HCT116 (cell line): ENCODE data around the gene KRTAP10-10. TPM values are rescaled to one million over a fixed set of nuclear protein-coding genes. Genes with fewer than 3 reads are reported as not detected.

ENCODE experiments used
- ATAC-seq: fragments of 200-7000 bp; cut with Tn5 transposase; 2 replicates; pipeline ENCODE4 v1.9.1; 2020; ENCODE audit warnings: mild to moderate bottlenecking, moderate library complexity
- BruUV-seq: library from RNA; stranded (reverse); fragments of 400-500 nt; replicated peaks from 2 replicates; lab custom pipeline; 2021; lab: Mats Ljungman, UMichigan
- CTCF ChIA-PET: fragments of 300-600 bp; sonication (Branson Sonifier 250); formaldehyde crosslinking; loops from one replicate; lab custom pipeline; 2021; ENCODE audit warnings: antibody characterized with exemption; lab: Charles Lee
- POLR2A ChIA-PET: fragments of 300-600, 350-600 bp; sonication (Branson Sonifier 250); formaldehyde crosslinking; loops from one replicate; lab custom pipeline; 2021; ENCODE audit warnings: antibody characterized with exemption; lab: Charles Lee
- RAD21 ChIA-PET, 2 experiments: fragments of 300-600 bp; sonication (Branson Sonifier 250); formaldehyde crosslinking; loops; one replicate each; lab custom pipeline; 2023; ENCODE audit warnings: low total read pairs in 2 of 2; ENCODE audit not compliant: uncharacterized antibody in 2 of 2, unreplicated experiment in 2 of 2, low non-redundant PET in 1 of 2; lab: Charles Lee
- DNase-seq: peaks from one replicate; pipeline ENCODE4 v3.0.0-alpha.2; 2010; ENCODE audit warnings: low read depth, low spot score
- H2AFZ ChIP-seq: fragments of 200-600 bp; shearing (Covaris generic), sonication (generic); 2 replicates; pipeline ENCODE4 v1.6.1; 2017; ENCODE audit warnings: low read depth, mixed run types, mixed read lengths, antibody characterized with exemption, low read length; ENCODE audit not compliant: poor library complexity, severe bottlenecking
- H3K27ac ChIP-seq: 2 replicates; pipeline ENCODE4 v1.5.1; 2012; ENCODE audit warnings: low read depth, low read length
- H3K27me3 ChIP-seq: fragments of 200-600 bp; sonication (generic); 2 replicates; pipeline ENCODE4 v1.6.1; 2016; ENCODE audit warnings: mixed run types, low read length, mixed read lengths; ENCODE audit not compliant: insufficient read depth
- H3K36me3 ChIP-seq, 2 experiments: fragments of 200-500 bp in 1 of 2; fragments of 200-600 bp in 1 of 2; sonication (Bioruptor generic) in 1 of 2; sonication (generic) in 1 of 2; 2 replicates each; pipeline versions ENCODE4 v1.5.1 to v1.6.1; 2014 to 2016; ENCODE audit warnings: low read length in 2 of 2, inconsistent platforms in 1 of 2, mixed read lengths in 1 of 2, mixed run types in 1 of 2; ENCODE audit not compliant: insufficient read depth in 2 of 2, control insufficient read depth in 1 of 2
- H3K4me1 ChIP-seq, 2 experiments: fragments of 200-600 bp in 1 of 2; sonication (generic) in 1 of 2; 2 replicates each; pipeline versions ENCODE4 v1.5.1 to v1.6.1; 2012 to 2017; ENCODE audit warnings: low read length in 2 of 2, inconsistent platforms in 1 of 2, mild to moderate bottlenecking in 1 of 2, mixed read lengths in 1 of 2, mixed run types in 1 of 2, moderate library complexity in 1 of 2; ENCODE audit not compliant: insufficient read depth in 2 of 2, control insufficient read depth in 1 of 2
- H3K4me2 ChIP-seq: fragments of 200-600 bp; sonication (generic); 2 replicates; pipeline ENCODE4 v1.6.1; 2017; ENCODE audit warnings: mixed run types, low read length, mixed read lengths
- H3K4me3 ChIP-seq, 2 experiments: fragments of 200-600 bp in 1 of 2; sonication (generic) in 1 of 2; replicated peaks in 1 of 2; 2 replicates each; pipeline ENCODE4 v1.5.1; 2011 to 2016; ENCODE audit warnings: low read length in 2 of 2, control low read depth in 1 of 2, low read depth in 1 of 2, mild to moderate bottlenecking in 1 of 2, mixed read lengths in 1 of 2, mixed run types in 1 of 2
- H3K79me2 ChIP-seq: fragments of 200-600 bp; sonication (generic); 2 replicates; pipeline ENCODE4 v1.6.1; 2017; ENCODE audit warnings: mild to moderate bottlenecking, mixed run types, low read length, moderate library complexity, mixed read lengths; ENCODE audit not compliant: insufficient read depth
- H3K9ac ChIP-seq: fragments of 200-600 bp; sonication (generic); 2 replicates; pipeline ENCODE4 v1.6.1; 2016; ENCODE audit warnings: low read length, mixed read lengths
- H3K9me2 ChIP-seq: fragments of 200-600 bp; sonication (generic), shearing (Covaris generic); 2 replicates; pipeline ENCODE4 v1.6.1; 2017; ENCODE audit warnings: mixed run types, mild to moderate bottlenecking, moderate library complexity; ENCODE audit not compliant: insufficient read depth
- H3K9me3 ChIP-seq, 2 experiments: fragments of 200-500 bp in 1 of 2; fragments of 200-600 bp in 1 of 2; sonication (Bioruptor generic) in 1 of 2; sonication (generic) in 1 of 2; 2 replicates each; pipeline ENCODE4 v1.6.1; 2014 to 2017; ENCODE audit warnings: low read length in 2 of 2, mixed read lengths in 2 of 2, inconsistent platforms in 1 of 2, low read depth in 1 of 2, mild to moderate bottlenecking in 1 of 2, mixed run types in 1 of 2, moderate library complexity in 1 of 2; ENCODE audit not compliant: control insufficient read depth in 1 of 2, insufficient read depth in 1 of 2
- H4K20me1 ChIP-seq: fragments of 200-600 bp; sonication (generic), shearing (Covaris generic); 2 replicates; pipeline ENCODE4 v1.6.1; 2017; ENCODE audit warnings: mixed run types, mild to moderate bottlenecking, moderate library complexity; ENCODE audit not compliant: insufficient read depth
- ATF3 ChIP-seq: IDR thresholded peaks from 2 replicates; pipeline ENCODE4 v1.6.1; 2012
- CBX3 ChIP-seq: IDR thresholded peaks from 2 replicates; pipeline ENCODE4 v1.6.1; 2012; ENCODE audit warnings: low read depth
- CEBPB ChIP-seq: IDR thresholded peaks from 2 replicates; pipeline ENCODE4 v1.6.1; 2012; ENCODE audit warnings: low read depth
- FOSL1 ChIP-seq: IDR thresholded peaks from 2 replicates; pipeline ENCODE4 v1.6.1; 2012; ENCODE audit warnings: low read depth
- POLR2A ChIP-seq: IDR thresholded peaks from 2 replicates; pipeline ENCODE4 v1.7.0; 2011; ENCODE audit warnings: borderline replicate concordance; ENCODE audit not compliant: insufficient read depth, insufficient read length; ENCODE audit errors: extremely low read depth
- POLR2AphosphoS5 ChIP-seq: IDR thresholded peaks from 2 replicates; pipeline ENCODE4 v1.6.1; 2011; ENCODE audit warnings: mild to moderate bottlenecking, low read depth, low read length, moderate library complexity
- SP1 ChIP-seq: IDR thresholded peaks from 2 replicates; pipeline ENCODE4 v1.6.1; 2012; ENCODE audit warnings: low read depth
- SRF ChIP-seq: IDR thresholded peaks from 2 replicates; pipeline ENCODE4 v1.6.1; 2012; ENCODE audit warnings: low read depth
- TCF7L2 ChIP-seq: IDR thresholded peaks from 2 replicates; pipeline ENCODE4 v1.7.0; 2011; ENCODE audit warnings: borderline replicate concordance, inconsistent platforms; ENCODE audit not compliant: insufficient read depth, insufficient read length; ENCODE audit errors: extremely low read depth
- ZFX ChIP-seq: fragments of 450-650 bp; IDR thresholded peaks from 2 replicates; pipeline ENCODE4 v1.6.1; 2017
- intact Hi-C: fragments of 100-400 bp; cut with micrococcal nuclease; formaldehyde crosslinking; loops from 2 replicates; pipeline ENCODE4 v1.10.0; 2022
- total RNA-seq: library from RNA; stranded (reverse); gene quantifications from one replicate; pipeline ENCODE4 v1.2.1, GENCODE V29; 2021; ENCODE audit not compliant: unreplicated experiment
- TF ChIP-seq, protein P1 (sequence below): IDR thresholded peaks from 2 replicates; pipeline ENCODE4 v1.6.1; 2012; ENCODE audit warnings: low read depth

KRTAP10-10 gene
- total RNA-seq, 1 experiment from 2014 or later: not detected

GRCh38 chr21:44649521-44650100, 12.5 kb downstream of the KRTAP10-10 start:
- ChIA-PET POLR2A (no interaction called here), RAD21 (no interaction called here), CTCF (no interaction called here)
- Histone ChIP-seq H3K36me3 (no peaks in the 10 kb centered on the region), H2AFZ (no peak overlapping the region), H4K20me1 (no peaks in the 10 kb centered on the region), H3K4me1 (no peaks in the 10 kb centered on the region), H3K9me3 (peaks cover 0 to 6% of the 10 kb centered on the region in 2 experiments; a peak in 1 of 4 replicates), H3K9me2 (no peaks in the 10 kb centered on the region), H3K27me3 (no peaks in the 10 kb centered on the region), H3K4me2 (no peak overlapping the region), H3K27ac (no peak overlapping the region), H3K79me2 (no peaks in the 10 kb centered on the region), H3K4me3 (no peak overlapping the region), H3K9ac (no peak overlapping the region)
- BruUV-seq: no TSS peak
- intact Hi-C loops: no loop called here
- DNase-seq (no peak), ATAC-seq (no peak)
- TF ChIP-seq FOSL1 (no peak), SRF (no peak), ATF3 (no peak), TCF7L2 (no peak), CEBPB (no peak), CBX3 (no peak), ZFX (no peak), POLR2A (no peak), SP1 (no peak), POLR2AphosphoS5 (no peak)
- TF ChIP-seq, protein P1, sequence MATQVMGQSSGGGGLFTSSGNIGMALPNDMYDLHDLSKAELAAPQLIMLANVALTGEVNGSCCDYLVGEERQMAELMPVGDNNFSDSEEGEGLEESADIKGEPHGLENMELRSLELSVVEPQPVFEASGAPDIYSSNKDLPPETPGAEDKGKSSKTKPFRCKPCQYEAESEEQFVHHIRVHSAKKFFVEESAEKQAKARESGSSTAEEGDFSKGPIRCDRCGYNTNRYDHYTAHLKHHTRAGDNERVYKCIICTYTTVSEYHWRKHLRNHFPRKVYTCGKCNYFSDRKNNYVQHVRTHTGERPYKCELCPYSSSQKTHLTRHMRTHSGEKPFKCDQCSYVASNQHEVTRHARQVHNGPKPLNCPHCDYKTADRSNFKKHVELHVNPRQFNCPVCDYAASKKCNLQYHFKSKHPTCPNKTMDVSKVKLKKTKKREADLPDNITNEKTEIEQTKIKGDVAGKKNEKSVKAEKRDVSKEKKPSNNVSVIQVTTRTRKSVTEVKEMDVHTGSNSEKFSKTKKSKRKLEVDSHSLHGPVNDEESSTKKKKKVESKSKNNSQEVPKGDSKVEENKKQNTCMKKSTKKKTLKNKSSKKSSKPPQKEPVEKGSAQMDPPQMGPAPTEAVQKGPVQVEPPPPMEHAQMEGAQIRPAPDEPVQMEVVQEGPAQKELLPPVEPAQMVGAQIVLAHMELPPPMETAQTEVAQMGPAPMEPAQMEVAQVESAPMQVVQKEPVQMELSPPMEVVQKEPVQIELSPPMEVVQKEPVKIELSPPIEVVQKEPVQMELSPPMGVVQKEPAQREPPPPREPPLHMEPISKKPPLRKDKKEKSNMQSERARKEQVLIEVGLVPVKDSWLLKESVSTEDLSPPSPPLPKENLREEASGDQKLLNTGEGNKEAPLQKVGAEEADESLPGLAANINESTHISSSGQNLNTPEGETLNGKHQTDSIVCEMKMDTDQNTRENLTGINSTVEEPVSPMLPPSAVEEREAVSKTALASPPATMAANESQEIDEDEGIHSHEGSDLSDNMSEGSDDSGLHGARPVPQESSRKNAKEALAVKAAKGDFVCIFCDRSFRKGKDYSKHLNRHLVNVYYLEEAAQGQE: no peak
